BJ (cell line): ENCODE measurements around the gene TADA1. TPM values are rescaled to one million over a fixed set of nuclear protein-coding genes. Genes with fewer than 3 reads are reported as not detected.
A peak's percentile ranks its signal among the peaks of the same experiment; 100 is the strongest.

ENCODE experiments used
- CTCF ChIA-PET: fragments of 350-600 bp; formaldehyde crosslinking; extraction: SDS; loops from one replicate; lab custom pipeline; 2021; ENCODE audit warnings: antibody characterized with exemption, inconsistent platforms; lab: Yijun Ruan, JAX
- POLR2A ChIA-PET: fragments of 300-600 bp; sonication (Branson Sonifier 250); formaldehyde crosslinking; extraction: SDS; loops from one replicate; lab custom pipeline; 2021; ENCODE audit warnings: antibody characterized with exemption; lab: Charles Lee
- DNase-seq: peaks from one replicate; pipeline ENCODE4 v3.0.0-alpha.2; 2011; ENCODE audit warnings: low read depth
- H3K27me3 ChIP-seq: 2 replicates; pipeline ENCODE4 v1.6.0; 2011; ENCODE audit warnings: low read length; ENCODE audit not compliant: control insufficient read depth, insufficient read depth
- H3K36me3 ChIP-seq: 2 replicates; pipeline ENCODE4 v1.5.1; 2011; ENCODE audit warnings: low read length; ENCODE audit not compliant: control insufficient read depth, insufficient read depth
- H3K4me3 ChIP-seq: 2 replicates; pipeline ENCODE4 v1.5.1; 2011; ENCODE audit warnings: low read depth, mild to moderate bottlenecking, control low read depth, low read length
- CTCF ChIP-seq: IDR thresholded peaks from 2 replicates; pipeline ENCODE4 v1.5.1; 2011; ENCODE audit warnings: low read depth, mild to moderate bottlenecking, control low read depth, inconsistent platforms, low read length, moderate library complexity; ENCODE audit not compliant: insufficient read depth
- polyA plus RNA-seq: library from polyadenylated mRNA; depleted of rRNA; stranded (reverse); fragments of >200 nt; gene quantifications from 2 replicates; pipeline ENCODE4 v1.2.3, GENCODE V29; 2011

Gene TADA1
- polyA plus RNA-seq, 1 experiment: 6.6 TPM

GRCh38 chr1:166905900-166906299 lies 29.8 kb upstream of the TADA1 start:
- DNase-seq: peak; percentile 38

DNA sequence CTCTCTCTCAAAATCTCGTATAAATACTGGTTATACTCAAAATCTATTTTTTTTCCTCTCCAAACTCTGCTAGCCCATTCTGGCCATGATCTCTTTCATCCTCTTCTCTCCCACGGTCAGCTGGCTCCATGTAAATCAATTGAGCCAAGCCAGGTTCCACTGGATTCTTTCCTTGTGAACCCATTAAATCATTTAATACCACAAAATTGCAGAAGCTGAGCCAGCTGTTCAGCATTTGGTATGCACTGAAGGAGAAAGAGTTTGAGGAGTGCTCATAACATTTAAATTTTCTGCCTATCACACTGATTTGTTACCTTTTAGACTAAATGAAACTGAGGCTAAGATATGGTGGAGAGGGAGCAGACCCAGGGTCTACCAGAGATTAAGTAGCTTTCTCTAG lies 29.1 kb upstream of the TADA1 start:
- POLR2A ChIA-PET: no interaction called here
- no peak for TF ChIP-seq CTCF
- Histone ChIP-seq H3K27me3 (no peaks in the 10 kb centered on the region), H3K4me3 (no peak overlapping the region), H3K36me3 (no peaks in the 10 kb centered on the region)
- no peak for DNase-seq
- CTCF ChIA-PET: interaction anchor here (1.2 to 13.2 kb wide), 4 partner anchors 8 to 153 kb away, joined by 3 to 343 read pairs (median 4); no protein-coding TSS in a partner anchor

More at GRCh38 chr1:166905900-166906299, 29.8 kb upstream of the TADA1 start:
- POLR2A ChIA-PET: no interaction called here
- Histone ChIP-seq H3K4me3 (no peak overlapping the region), H3K27me3 (no peaks in the 10 kb centered on the region), H3K36me3 (no peaks in the 10 kb centered on the region)
- CTCF ChIA-PET: interaction anchor here (1.2 to 13.2 kb wide), 4 partner anchors 9 to 152 kb away, joined by 3 to 343 read pairs (median 4); no protein-coding TSS in a partner anchor
- TF ChIP-seq CTCF: no peak

DNA sequence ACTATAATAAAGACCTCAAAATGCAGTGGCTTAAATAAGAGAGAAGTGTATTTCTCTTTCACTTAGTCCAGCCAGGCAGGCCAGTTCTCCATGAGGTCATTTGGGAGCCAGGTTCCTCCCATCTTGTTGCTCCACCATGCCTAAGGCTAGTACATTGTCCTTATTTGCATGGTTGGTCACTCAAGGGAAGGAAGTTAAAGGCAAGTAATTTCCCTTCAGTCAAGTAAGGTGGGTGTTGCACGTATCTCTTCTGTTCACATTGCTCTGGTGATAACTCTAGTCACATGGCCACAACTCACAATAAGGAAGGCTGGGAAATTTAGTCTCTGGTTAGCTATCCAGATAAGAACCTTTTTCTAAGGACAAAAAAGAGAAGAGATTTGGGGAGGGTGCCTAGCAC lies 27.2 kb upstream of the TADA1 start:
- Histone ChIP-seq H3K36me3 (no peaks in the 10 kb centered on the region), H3K4me3 (no peak overlapping the region), H3K27me3 (no peaks in the 10 kb centered on the region)
- ChIA-PET CTCF (interaction anchor here (2.1 kb wide), 1 partner anchor 156 kb away, joined by 6 read pairs; no protein-coding TSS in a partner anchor), POLR2A (no interaction called here)
- TF ChIP-seq CTCF: no peak
- DNase-seq: no peak

DNA sequence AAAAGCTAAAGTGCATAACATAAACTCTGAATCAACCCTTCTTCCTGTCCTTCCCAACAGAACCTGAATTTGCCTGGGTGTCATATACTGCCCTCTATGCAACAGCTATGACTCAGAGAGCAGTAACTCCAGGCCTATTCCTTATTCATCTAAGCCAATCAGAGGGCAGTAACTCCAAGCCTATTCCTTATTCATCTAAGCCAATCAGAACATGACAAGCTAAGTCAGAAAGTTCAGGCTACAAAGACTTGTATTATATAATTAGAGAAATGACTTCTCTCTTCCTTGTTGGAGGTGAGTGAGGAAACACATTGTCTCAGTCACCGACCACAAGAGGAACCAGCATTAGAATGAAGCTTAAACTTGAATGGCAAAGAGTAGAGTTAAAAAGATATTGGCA lies 26.2 kb upstream of the TADA1 start:
- H3K4me3 ChIP-seq: no peak overlapping the region
- CTCF ChIA-PET: interaction anchor here (1.2 to 2.1 kb wide), 2 partner anchors 17 to 157 kb away, joined by 5 to 6 read pairs; no protein-coding TSS in a partner anchor
- no peak for TF ChIP-seq CTCF
- POLR2A ChIA-PET: no interaction called here
- no peaks in the 10 kb centered on the region for H3K27me3 ChIP-seq
- H3K36me3 ChIP-seq: no peaks in the 10 kb centered on the region
- DNase-seq: no peak

- no peaks in the 10 kb centered on the region for H3K27me3 ChIP-seq
- no peak for DNase-seq
- no peak for TF ChIP-seq CTCF
- POLR2A ChIA-PET: interaction anchor here (0.6 kb wide), 1 partner anchor 66 kb away, joined by 3 read pairs; no protein-coding TSS in a partner anchor
- H3K4me3 ChIP-seq: no peak overlapping the region
- CTCF ChIA-PET: interaction anchor here (0.6 kb wide), 1 partner anchor 10 kb away, joined by 3 read pairs; no protein-coding TSS in a partner anchor
- no peaks in the 10 kb centered on the region for H3K36me3 ChIP-seq
Measured at GRCh38 chr1:166900987-166901386, 24.9 kb upstream of the TADA1 start.
